H1 (cell line): ENCODE results near the gene FMNL2. TPM values are rescaled to one million over a fixed set of nuclear protein-coding genes. Genes with fewer than 3 reads are reported as not detected.

ENCODE experiments used
- CTCF ChIA-PET: fragments of 300-600 bp; sonication (Branson Sonifier 250); formaldehyde crosslinking; loops from one replicate; lab custom pipeline; 2021; ENCODE audit not compliant: partially characterized antibody; lab: Charles Lee
- POLR2A ChIA-PET: fragments of 300-600 bp; sonication (Branson Sonifier 250); formaldehyde crosslinking; loops from one replicate; lab custom pipeline; 2021; ENCODE audit warnings: inconsistent platforms; ENCODE audit not compliant: partially characterized antibody; lab: Charles Lee
- DNase-seq, 2 experiments: peaks; one replicate each; pipeline versions ENCODE4 v3.0.0 to v3.0.0-alpha.2; 2010 to 2022; ENCODE audit warnings: low spot score in 2 of 2, low read depth in 1 of 2, mixed read lengths in 1 of 2
- FAIRE-seq: peaks from 2 replicates; lab custom pipeline; 2011; peaks lifted over from hg19 to GRCh38; lab: Jason Lieb, UNC
- H2AFZ ChIP-seq: 2 replicates; pipeline ENCODE4 v1.8.1; 2012; ENCODE audit warnings: low read length, inconsistent platforms
- H2AK5ac ChIP-seq: 2 replicates; pipeline ENCODE4 v1.6.1; 2013; ENCODE audit warnings: low read depth, low read length
- H2BK120ac ChIP-seq: replicated peaks from 2 replicates; pipeline ENCODE3; 2013; ENCODE audit warnings: low read depth, low read length, inconsistent platforms
- H2BK12ac ChIP-seq: 2 replicates; pipeline ENCODE4 v1.6.1; 2013; ENCODE audit warnings: low read depth, low read length
- H2BK15ac ChIP-seq: 2 replicates; pipeline ENCODE4 v1.6.1; 2013; ENCODE audit warnings: low read length
- H2BK20ac ChIP-seq: 2 replicates; pipeline ENCODE4 v1.6.1; 2013; ENCODE audit warnings: low read length
- H2BK5ac ChIP-seq: 2 replicates; pipeline ENCODE4 v1.6.1; 2013; ENCODE audit warnings: low read depth, low read length
- H3K14ac ChIP-seq: 2 replicates; pipeline ENCODE4 v1.6.1; 2013; ENCODE audit warnings: inconsistent platforms; ENCODE audit not compliant: insufficient read length
- H3K18ac ChIP-seq: 2 replicates; pipeline ENCODE4 v1.6.1; 2013; ENCODE audit warnings: low read length; ENCODE audit errors: extremely low read depth
- H3K23ac ChIP-seq: 2 replicates; pipeline ENCODE4 v1.6.1; 2013; ENCODE audit warnings: inconsistent platforms; ENCODE audit not compliant: insufficient read length
- H3K23me2 ChIP-seq: 2 replicates; pipeline ENCODE4 v1.6.1; 2013; ENCODE audit warnings: low read depth, low read length
- H3K27ac ChIP-seq: 2 replicates; pipeline ENCODE4 v1.6.1; 2011; ENCODE audit warnings: low read depth, low read length, inconsistent platforms
- H3K27me3 ChIP-seq, 4 experiments: replicated peaks in 1 of 4; 1 replicate in 1 of 4; 2 replicates in 3 of 4; pipeline versions ENCODE4 v1.6.1 to v1.8.1; 2011 to 2013; ENCODE audit warnings: low read length in 3 of 4, mild to moderate bottlenecking in 3 of 4, inconsistent platforms in 2 of 4, mixed read lengths in 2 of 4, moderate library complexity in 1 of 4; ENCODE audit not compliant: control insufficient read depth in 3 of 4, insufficient read depth in 3 of 4; ENCODE audit errors: extremely low read depth in 1 of 4
- H3K36me3 ChIP-seq, 4 experiments: 2 replicates each; pipeline versions ENCODE4 v1.6.1 to v1.8.1; 2011 to 2013; ENCODE audit warnings: mild to moderate bottlenecking in 4 of 4, low read length in 3 of 4, moderate library complexity in 2 of 4, control low read depth in 1 of 4, inconsistent platforms in 1 of 4; ENCODE audit not compliant: insufficient read depth in 4 of 4, control insufficient read depth in 2 of 4
- H3K4ac ChIP-seq: replicated peaks from 2 replicates; pipeline ENCODE3; 2013; ENCODE audit warnings: low read length, low read depth, mixed read lengths, inconsistent platforms; ENCODE audit not compliant: insufficient read length
- H3K4me1 ChIP-seq, 4 experiments: replicated peaks in 1 of 4; 1 replicate in 1 of 4; 2 replicates in 3 of 4; pipeline versions ENCODE4 v1.6.1 to v1.8.1; 2011 to 2013; ENCODE audit warnings: low read length in 3 of 4, inconsistent platforms in 2 of 4, mixed read lengths in 1 of 4; ENCODE audit not compliant: insufficient read depth in 4 of 4, control insufficient read depth in 3 of 4
- H3K4me2 ChIP-seq, 2 experiments: 2 replicates each; pipeline versions ENCODE4 v1.6.1 to v1.8.1; 2011 to 2013; ENCODE audit warnings: low read depth in 2 of 2, low read length in 2 of 2, control low read depth in 1 of 2, inconsistent platforms in 1 of 2, mild to moderate bottlenecking in 1 of 2; ENCODE audit not compliant: insufficient read depth in 1 of 2
- H3K4me3 ChIP-seq, 4 experiments: fragments of 200-600, 300-600 bp in 1 of 4; sonication (generic), shearing (Covaris generic), sonication (Bioruptor Twin) in 1 of 4; 2 replicates each; pipeline versions ENCODE4 v1.5.1 to v1.8.1; 2011 to 2016; ENCODE audit warnings: low read length in 4 of 4, low read depth in 3 of 4, control low read depth in 2 of 4, inconsistent platforms in 2 of 4, mild to moderate bottlenecking in 2 of 4, mixed read lengths in 1 of 4, moderate library complexity in 1 of 4; ENCODE audit not compliant: insufficient read depth in 2 of 4; ENCODE audit errors: extremely low read depth in 1 of 4
- H3K56ac ChIP-seq: replicated peaks from 2 replicates; pipeline ENCODE3; 2013; ENCODE audit warnings: low read depth, mild to moderate bottlenecking, mixed read lengths, low read length, inconsistent platforms; ENCODE audit not compliant: insufficient read length
- H3K79me1 ChIP-seq: 2 replicates; pipeline ENCODE4 v1.6.1; 2013; ENCODE audit warnings: low read depth, low read length, control low read depth
- H3K79me2 ChIP-seq, 2 experiments: 2 replicates each; pipeline versions ENCODE4 v1.6.1 to v1.8.1; 2012 to 2013; ENCODE audit warnings: low read length in 2 of 2, mild to moderate bottlenecking in 2 of 2, inconsistent platforms in 1 of 2; ENCODE audit not compliant: insufficient read depth in 2 of 2, control insufficient read depth in 1 of 2
- H3K9ac ChIP-seq, 4 experiments: replicated peaks in 1 of 4; 1 replicate in 1 of 4; 2 replicates in 3 of 4; pipeline versions ENCODE4 v1.6.1 to v1.8.1; 2011 to 2013; ENCODE audit warnings: low read depth in 3 of 4, low read length in 3 of 4, control low read depth in 2 of 4, mild to moderate bottlenecking in 2 of 4, moderate library complexity in 2 of 4, inconsistent platforms in 1 of 4; ENCODE audit errors: extremely low read depth in 1 of 4
- H3K9me3 ChIP-seq, 2 experiments: 2 replicates each; pipeline versions ENCODE4 v1.6.1 to v1.8.1; 2012 to 2013; ENCODE audit warnings: mild to moderate bottlenecking in 2 of 2, moderate library complexity in 2 of 2, control low read depth in 1 of 2, inconsistent platforms in 1 of 2, low read depth in 1 of 2, low read length in 1 of 2, mixed read lengths in 1 of 2; ENCODE audit not compliant: insufficient read depth in 2 of 2
- H4K20me1 ChIP-seq, 2 experiments: replicated peaks in 1 of 2; 2 replicates each; pipeline versions ENCODE3 to v1.8.1; 2011 to 2013; ENCODE audit warnings: inconsistent platforms in 2 of 2, low read length in 2 of 2, mild to moderate bottlenecking in 1 of 2; ENCODE audit not compliant: insufficient read depth in 2 of 2, control insufficient read depth in 1 of 2
- H4K5ac ChIP-seq: 2 replicates; pipeline ENCODE4 v1.6.1; 2013; ENCODE audit warnings: low read length, low read depth, mixed read lengths, inconsistent platforms; ENCODE audit not compliant: insufficient read length
- H4K8ac ChIP-seq: 2 replicates; pipeline ENCODE4 v1.8.0; 2013; ENCODE audit warnings: mild to moderate bottlenecking, moderate library complexity, low read length, inconsistent platforms; ENCODE audit not compliant: insufficient read depth; ENCODE audit errors: extremely low read depth
- H4K91ac ChIP-seq: replicated peaks from 2 replicates; pipeline ENCODE3; 2013; ENCODE audit warnings: low read length, mixed read lengths, inconsistent platforms; ENCODE audit not compliant: insufficient read length
- CHD2 ChIP-seq: IDR thresholded peaks from 2 replicates; pipeline ENCODE4 v1.6.1; 2012; ENCODE audit warnings: low read length, improper control_type of control experiment
- HDAC6 ChIP-seq: IDR thresholded peaks from one replicate; pipeline ENCODE4 v1.7.1; 2012; ENCODE audit warnings: low read depth, mild to moderate bottlenecking, inconsistent platforms, low read length, moderate library complexity
- RAD21 ChIP-seq, 2 experiments: IDR thresholded peaks in 1 of 2; conservative IDR thresholded peaks in 1 of 2; 2 replicates each; pipeline ENCODE4 v1.6.1; 2011; ENCODE audit warnings: low read depth in 2 of 2, low read length in 2 of 2, improper control_type of control experiment in 1 of 2, inconsistent platforms in 1 of 2, mild to moderate bottlenecking in 1 of 2, moderate library complexity in 1 of 2
- RBBP5 ChIP-seq: IDR thresholded peaks from 2 replicates; pipeline ENCODE4 v1.7.1; 2012; ENCODE audit warnings: low read depth, mild to moderate bottlenecking, inconsistent platforms, low read length, moderate library complexity, borderline replicate concordance
- TBP ChIP-seq: IDR thresholded peaks from 2 replicates; pipeline ENCODE4 v1.6.1; 2011; ENCODE audit warnings: low read depth, low read length, improper control_type of control experiment
- TCF12 ChIP-seq: IDR thresholded peaks from 2 replicates; pipeline ENCODE4 v1.6.1; 2011; ENCODE audit warnings: low read depth, mild to moderate bottlenecking, low read length
- WGBS, 2 experiments: shearing (Covaris generic) in 1 of 2; methylation state at CpG; one replicate each; pipeline versions ENCODE4 v1.1.6 to v1.1.7; 2013 to 2015; ENCODE audit warnings: low lambda C conversion rate in 2 of 2, mixed read lengths in 2 of 2, inconsistent platforms in 1 of 2, low coverage in 1 of 2, missing lambda C conversion rate in 1 of 2; ENCODE audit not compliant: insufficient replicate concordance in 2 of 2, insufficient coverage in 1 of 2, insufficient read length in 1 of 2; ENCODE audit errors: extremely low coverage in 1 of 2, missing lambda C conversion rate in 1 of 2; 5-methylcytosine and 5-hydroxymethylcytosine counted together
- polyA plus RNA-seq, 7 experiments: library from polyadenylated mRNA; depleted of rRNA in 3 of 7; stranded (reverse) in 5 of 7; unstranded in 2 of 7; fragments of >200 nt in 5 of 7; fragments of 200-250 nt in 2 of 7; gene quantifications; 1 replicate in 5 of 7; 2 replicates in 1 of 7; 4 replicates in 1 of 7; pipeline versions ENCODE4 v1.2.1 to v1.2.3, GENCODE V29; 2011 to 2013; ENCODE audit warnings: missing spikeins in 2 of 7, mixed read lengths in 2 of 7
- total RNA-seq: library from RNA; stranded (reverse); fragmentation: NEBNext Ultra II Directional; extraction: Animal tissue kit (Norgen Biotek cat#: 25700); gene quantifications from 2 replicates; pipeline ENCODE4 v1.2.1, GENCODE V29; 2021

FMNL2 gene
- total and polyA plus RNA-seq, 2 of the 8 experiments (the other 6 are each of a cell fraction or from before 2014, with no cell fraction given), result 15.5 to 45.1 TPM

DNA sequence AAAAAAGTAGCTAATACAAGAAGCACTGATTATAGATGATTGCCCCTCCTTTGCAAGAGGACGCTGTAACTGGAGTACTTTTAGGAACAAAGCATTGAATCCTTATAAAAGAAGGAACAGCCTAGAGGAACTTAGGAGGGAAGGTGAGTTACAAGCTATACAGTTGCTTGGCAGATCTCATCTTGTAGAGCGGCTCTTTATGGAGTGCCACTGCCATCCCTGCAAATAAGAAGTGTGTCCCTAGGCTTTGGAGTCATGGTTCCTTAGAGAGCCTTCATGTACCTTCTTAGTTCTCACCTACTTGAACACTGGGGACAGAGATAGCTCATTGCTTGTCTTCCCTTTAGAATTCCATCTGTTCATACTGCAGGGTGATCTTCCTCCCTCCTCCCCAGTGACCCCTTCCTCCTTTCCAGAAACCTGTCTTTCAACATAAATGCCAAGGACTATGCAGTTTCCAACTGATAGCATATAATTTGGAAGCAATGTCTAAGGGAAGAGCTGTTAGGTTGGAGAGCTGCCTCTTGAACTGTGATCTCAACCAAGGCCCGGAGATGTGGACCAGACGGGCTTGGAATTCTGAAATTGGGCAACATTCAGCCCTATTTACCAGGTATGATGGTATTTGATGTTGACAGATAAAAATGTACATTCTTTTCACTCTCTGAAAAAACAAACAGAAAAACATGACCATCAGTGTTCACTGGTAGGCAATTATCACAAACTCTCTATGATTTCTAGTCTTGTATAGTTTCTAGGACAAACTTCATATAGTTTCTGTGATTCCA, 7.5 kb downstream of the FMNL2 start:
- H4K8ac ChIP-seq, result no peak overlapping the region
- peaks cover 0 to 4% (median 3%) of the 10 kb centered on the region in 4 experiments; a peak in 3 of 7 replicates for H3K4me1 ChIP-seq
- no peak overlapping the region for H2BK12ac ChIP-seq
- H3K4me2 ChIP-seq, result no peak overlapping the region
- no peak overlapping the region for H2BK5ac ChIP-seq
- H3K79me2 ChIP-seq, result peaks cover 4 to 91% of the 10 kb centered on the region in 2 experiments; a peak in 3 of 4 replicates
- no peak overlapping the region for H3K27ac ChIP-seq
- H3K23me2 ChIP-seq, result no peaks in the 10 kb centered on the region
- H2BK15ac ChIP-seq, result no peak overlapping the region
- H3K23ac ChIP-seq, result no peak overlapping the region
- H3K79me1 ChIP-seq, result peaks cover 5% of the 10 kb centered on the region; the same call in 1 of the 2 replicates
- H3K18ac ChIP-seq, result no peak overlapping the region
- TF ChIP-seq TCF12 (no peak), HDAC6 (no peak), CHD2 (no peak), RAD21 (IDR thresholded peaks at IDR 0.05 in 1 of 2, conservative IDR thresholded peaks at IDR 0.05 in 1 of 2; ENCODE audit: low read depth in 2 of 2, low read length in 2 of 2) (no peak), TBP (no peak), RBBP5 (no peak)
- TF ChIP-seq, all 59 proteins: peak for 0
- 84% methylated on average over 4 of the region's 4 CpGs; no CpG with 5 or more reads in 1 of the 2 experiments for WGBS, 2 experiments
- Histone ChIP-seq H3K27me3 (no peaks in the 10 kb centered on the region), H4K20me1 (peaks cover 14 to 34% of the 10 kb centered on the region in 2 experiments), H3K4me3 (no peak overlapping the region), H4K91ac (no peak overlapping the region), H3K9me3 (no peaks in the 10 kb centered on the region), H3K4ac (no peak overlapping the region), H2AK5ac (no peak overlapping the region), H2BK120ac (no peak overlapping the region), H3K14ac (no peak overlapping the region), H3K36me3 (peaks cover 0 to 10% (median 0%) of the 10 kb centered on the region in 4 experiments; a peak in 1 of 8 replicates), H3K56ac (no peak overlapping the region), H3K9ac (no peak overlapping the region), H4K5ac (no peak overlapping the region), H2AFZ (no peak overlapping the region), H2BK20ac (no peak overlapping the region)
- CTCF ChIA-PET, result interaction anchor here (0.6 to 1.2 kb wide), 5 partner anchors 11 to 293 kb away, joined by 3 to 4 read pairs (median 3); partner anchors contain the start of gene STAM2
- DNase-seq (no peak), FAIRE-seq (no peak)
- POLR2A ChIA-PET, result interaction anchor here (1.5 kb wide), 1 partner anchor 9 kb away, joined by 4 read pairs; no protein-coding TSS in a partner anchor
